HG03135 (cell line): ENCODE results near the gene AIG1.

Experiments used
- ATAC-seq: cut with Tn5 transposase; IDR thresholded peaks from one replicate; pipeline ENCODE4 v1.9.1; 2021; ENCODE audit warnings: mild to moderate bottlenecking, moderate library complexity; ENCODE audit not compliant: unreplicated experiment

The AIG1 gene

GRCh38 chr6:143093290-143093689, 32.6 kb downstream of the AIG1 start:
- no peak for ATAC-seq

DNA sequence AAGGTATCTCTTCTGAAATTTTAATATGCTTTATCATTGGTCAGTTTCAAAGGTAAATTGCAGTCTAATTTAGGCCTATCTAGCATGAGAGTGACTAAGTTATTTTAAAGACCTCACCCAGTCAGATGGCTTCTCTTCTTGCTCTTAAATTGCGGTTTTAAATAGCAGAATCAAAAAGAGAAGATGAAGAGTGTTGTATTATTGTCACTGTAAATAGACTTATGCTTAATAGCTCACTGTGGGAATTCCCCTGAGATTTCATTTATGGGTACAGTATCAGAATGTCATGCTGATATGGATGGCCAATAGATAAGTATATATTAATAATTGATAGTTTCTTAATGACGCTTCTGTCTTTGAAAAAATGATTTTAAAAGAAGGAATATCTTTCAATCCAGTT, 35.7 kb downstream of the AIG1 start:
- no peak for ATAC-seq

DNA sequence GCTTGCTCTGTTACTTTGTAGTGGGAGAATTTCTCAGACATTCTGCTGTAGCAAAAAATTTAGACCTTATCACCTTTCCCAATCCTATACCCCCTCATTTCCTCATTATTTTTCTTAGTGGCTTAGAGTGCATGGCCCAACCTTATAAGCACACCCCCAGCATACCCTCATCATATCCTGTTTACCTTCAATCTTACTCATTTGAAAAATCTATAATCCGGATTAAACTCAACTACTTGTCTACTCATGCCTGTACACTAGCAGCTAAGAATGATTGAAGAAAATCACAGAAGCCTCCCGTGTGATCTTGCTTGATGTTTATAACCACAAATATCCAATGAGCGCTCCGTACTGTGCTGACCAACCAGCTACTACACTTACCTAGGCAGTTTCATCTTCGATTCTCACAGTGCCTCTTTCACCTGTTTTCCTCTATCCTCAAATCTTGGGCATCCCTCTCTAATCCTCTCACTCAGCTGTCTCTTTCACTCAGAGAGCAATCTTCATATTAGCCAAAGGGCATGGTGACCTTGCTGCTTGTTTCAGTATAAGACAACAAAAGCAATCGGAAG, 36.6 kb downstream of the AIG1 start:
- ATAC-seq, result no peak

- ATAC-seq, result peak; percentile 79
Observed at GRCh38 chr6:143098054-143098671, 37.5 kb downstream of the AIG1 start.

- ATAC-seq, result no peak
Observed at GRCh38 chr6:143099647-143100046, 39.0 kb downstream of the AIG1 start.

DNA sequence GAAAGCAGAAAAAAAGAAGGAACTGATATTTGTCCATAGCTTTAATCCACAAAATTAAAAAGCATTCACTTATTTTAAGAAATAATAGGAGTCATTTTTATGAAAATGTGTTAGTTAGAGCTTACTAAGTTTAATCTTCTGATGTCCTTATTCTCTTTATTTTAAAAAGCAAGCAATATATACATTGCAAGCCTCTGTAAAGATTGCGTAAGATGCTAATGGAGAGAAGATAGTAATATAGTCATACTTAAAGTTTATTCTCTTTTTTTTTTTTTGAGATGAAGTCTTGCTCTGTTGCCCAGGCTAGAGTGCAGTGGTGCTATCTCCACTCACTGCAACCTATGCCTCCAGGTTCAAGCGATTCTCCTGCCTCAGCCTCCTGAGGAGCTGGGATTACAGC, 39.7 kb downstream of the AIG1 start:
- ATAC-seq, result no peak

GRCh38 chr6:143103916-143104315, 43.2 kb downstream of the AIG1 start:
- ATAC-seq, result no peak

GRCh38 chr6:143107440-143107839, 46.8 kb downstream of the AIG1 start:
- ATAC-seq, result no peak

DNA sequence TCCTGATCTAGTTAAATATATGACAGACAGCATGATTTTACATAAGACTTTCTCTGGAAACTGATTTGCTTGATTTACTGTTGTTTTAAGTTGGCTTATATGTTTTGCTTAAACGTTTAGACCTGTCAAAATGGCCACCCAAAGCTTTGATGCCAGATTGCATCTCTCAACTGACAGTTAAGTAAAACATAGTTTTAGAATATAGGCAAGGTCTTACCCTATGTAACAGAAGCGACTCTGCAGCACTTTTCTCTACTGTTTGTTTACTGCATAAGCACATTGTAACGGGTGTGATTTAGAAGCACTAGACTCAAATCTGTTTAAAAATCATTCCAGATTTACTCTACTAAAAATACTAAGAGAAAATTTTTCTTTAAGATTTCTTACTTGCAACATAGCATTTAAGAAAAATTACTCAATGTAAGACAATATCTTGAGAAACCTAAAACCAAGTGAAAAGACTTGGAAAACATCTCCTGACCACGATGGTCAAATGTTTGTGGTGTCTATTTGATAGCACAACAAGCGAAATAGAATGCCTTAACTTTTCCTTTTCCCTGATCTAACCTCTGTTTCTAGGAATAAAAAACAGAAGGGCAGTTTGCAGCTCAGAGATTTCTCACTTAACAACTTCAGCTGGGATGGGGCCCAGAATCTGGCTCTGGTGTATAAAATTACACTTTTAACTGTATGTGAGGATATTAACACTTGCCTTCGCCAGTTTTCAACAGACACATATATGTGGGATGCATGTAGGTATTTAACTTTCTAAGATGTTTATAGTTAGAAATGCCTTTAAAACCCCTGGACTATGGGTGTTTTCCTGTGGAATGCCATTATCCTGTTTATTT, 47.4 kb downstream of the AIG1 start:
- no peak for ATAC-seq

GRCh38 chr6:143109196-143109595, 48.5 kb downstream of the AIG1 start:
- ATAC-seq, result no peak

- ATAC-seq, result no peak
Observed at GRCh38 chr6:143110572-143110971, 49.9 kb downstream of the AIG1 start.

- no peak for ATAC-seq
Observed at GRCh38 chr6:143110996-143111395, 50.3 kb downstream of the AIG1 start.

- no peak for ATAC-seq
Observed at GRCh38 chr6:143111443-143111842, 50.8 kb downstream of the AIG1 start.

GRCh38 chr6:143112084-143112768, 51.5 kb downstream of the AIG1 start:
- no peak for ATAC-seq

DNA sequence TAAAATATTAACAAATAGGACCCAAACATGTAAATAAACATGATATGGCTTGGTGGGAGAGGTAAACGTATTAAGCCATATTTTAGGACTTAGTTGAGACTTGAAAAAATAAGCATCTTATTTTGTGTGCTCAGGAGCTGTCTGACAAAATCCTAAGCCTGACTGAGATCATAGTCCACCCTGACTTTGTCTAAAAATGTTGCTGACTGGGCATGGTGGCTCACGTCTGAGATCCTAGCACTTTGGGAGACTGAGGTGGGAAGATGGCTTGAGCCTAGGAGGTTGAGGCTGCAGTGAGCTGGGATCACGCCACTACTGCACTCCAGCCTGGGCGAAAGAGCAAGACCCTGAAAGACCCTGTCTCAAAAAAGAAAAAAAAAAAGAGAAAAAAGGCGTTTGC, 52.1 kb downstream of the AIG1 start:
- no peak for ATAC-seq

DNA sequence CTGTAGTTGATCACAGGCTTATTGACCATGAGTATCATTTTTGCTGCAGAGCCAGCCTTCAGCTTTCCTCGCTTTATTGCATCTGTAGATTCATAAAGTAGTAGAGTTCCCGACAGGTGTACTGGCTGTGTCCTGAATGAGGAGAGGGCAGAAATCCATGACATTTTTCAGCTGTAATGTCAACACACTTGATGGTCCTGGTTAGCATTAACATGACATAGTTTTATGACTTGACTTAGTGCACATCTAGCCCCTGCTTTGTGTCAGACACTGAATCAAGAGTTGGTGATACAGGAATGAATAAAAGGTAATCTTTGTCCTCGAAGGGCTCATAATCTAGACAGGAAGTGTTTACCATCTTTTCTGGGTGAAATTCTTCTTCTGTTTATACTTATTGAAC, 55.0 kb downstream of the AIG1 start:
- no peak for ATAC-seq

DNA sequence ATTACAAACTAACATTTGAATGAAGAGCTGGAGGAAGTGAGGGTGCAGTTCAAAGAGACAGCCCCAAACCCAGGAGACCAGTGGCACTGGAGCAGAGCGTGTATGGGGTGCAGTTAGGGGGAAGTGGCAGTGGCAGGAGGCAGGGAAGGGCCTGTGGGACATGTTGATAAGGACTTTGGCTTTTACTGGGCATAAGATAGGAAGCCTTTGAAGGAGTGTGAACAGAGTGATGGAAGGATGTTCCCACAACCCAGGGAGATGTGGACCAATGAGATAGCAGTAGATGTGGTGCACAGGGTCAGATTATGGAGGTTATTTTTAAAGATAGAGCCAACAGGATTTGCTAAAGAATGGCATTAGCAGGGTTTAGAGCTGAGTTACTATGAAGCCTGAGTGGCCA, 56.4 kb downstream of the AIG1 start:
- no peak for ATAC-seq

DNA sequence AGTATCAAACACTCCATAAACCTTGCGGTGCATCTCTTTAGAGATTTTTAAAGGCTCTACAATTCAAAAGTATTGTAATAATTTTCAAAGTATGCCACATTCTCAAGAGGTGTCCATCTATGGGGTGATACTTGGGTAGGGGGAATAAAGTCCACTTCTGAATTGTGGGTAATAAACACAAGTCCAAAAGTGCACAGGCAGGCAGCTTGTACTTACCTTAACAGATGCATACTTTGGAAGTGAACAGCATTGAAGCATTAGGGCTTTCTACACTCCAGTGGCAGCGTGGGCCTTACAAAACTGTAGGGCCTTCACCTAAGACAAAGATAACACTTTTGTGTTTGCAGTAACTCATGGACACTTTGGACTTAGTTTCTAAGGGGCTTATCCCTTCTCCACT, 58.6 kb downstream of the AIG1 start:
- ATAC-seq, result no peak

GRCh38 chr6:143123081-143123480, 62.4 kb downstream of the AIG1 start:
- ATAC-seq, result no peak

DNA sequence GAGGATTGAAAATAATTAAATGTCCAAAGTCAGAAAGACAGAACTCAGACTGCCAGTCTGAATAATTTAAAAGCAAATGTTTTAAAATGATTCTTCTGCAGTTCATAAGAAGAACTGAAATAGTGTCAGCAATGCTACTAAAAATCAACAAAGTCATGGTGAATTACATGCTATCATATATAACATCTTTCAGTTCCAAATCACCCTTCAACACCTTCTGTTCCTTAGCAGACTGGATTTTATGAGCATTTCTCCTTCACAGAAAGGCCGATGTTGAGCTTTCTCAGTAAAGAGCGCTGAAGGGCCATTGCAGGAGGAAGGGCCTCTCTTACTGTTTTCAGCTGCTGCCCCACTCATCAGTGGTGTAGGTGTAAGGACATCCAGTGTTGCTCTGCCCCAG, 63.3 kb downstream of the AIG1 start:
- no peak for ATAC-seq

DNA sequence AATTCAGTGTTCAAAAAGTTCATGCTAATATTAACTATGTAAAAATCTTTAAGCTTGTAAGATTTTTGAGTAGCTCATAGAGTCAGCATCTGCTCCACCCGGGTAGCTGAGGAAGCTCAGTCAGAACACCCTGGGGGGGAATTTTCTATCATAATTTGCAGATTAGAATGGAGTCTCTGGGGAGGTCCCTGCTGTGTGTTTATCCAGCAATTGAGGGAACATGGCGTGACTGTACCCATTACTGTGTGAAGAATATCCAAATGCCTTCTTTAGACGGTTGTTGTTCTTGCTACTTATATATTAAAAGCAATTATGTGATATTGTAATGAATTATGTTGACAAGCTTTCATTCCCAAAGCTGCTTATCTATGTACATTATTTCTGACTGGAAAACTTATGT, 64.8 kb downstream of the AIG1 start:
- no peak for ATAC-seq
